DMS153 treated with DMSO at 0.1 percent for 48 hours (cell line): ENCODE measurements around the gene EVX1.

Experiments used
- DNase-seq: peaks from one replicate; lab custom pipeline; 2025; ENCODE audit not compliant: unreplicated experiment; lab: John Stamatoyannopoulos, UW

EVX1 gene

DNA sequence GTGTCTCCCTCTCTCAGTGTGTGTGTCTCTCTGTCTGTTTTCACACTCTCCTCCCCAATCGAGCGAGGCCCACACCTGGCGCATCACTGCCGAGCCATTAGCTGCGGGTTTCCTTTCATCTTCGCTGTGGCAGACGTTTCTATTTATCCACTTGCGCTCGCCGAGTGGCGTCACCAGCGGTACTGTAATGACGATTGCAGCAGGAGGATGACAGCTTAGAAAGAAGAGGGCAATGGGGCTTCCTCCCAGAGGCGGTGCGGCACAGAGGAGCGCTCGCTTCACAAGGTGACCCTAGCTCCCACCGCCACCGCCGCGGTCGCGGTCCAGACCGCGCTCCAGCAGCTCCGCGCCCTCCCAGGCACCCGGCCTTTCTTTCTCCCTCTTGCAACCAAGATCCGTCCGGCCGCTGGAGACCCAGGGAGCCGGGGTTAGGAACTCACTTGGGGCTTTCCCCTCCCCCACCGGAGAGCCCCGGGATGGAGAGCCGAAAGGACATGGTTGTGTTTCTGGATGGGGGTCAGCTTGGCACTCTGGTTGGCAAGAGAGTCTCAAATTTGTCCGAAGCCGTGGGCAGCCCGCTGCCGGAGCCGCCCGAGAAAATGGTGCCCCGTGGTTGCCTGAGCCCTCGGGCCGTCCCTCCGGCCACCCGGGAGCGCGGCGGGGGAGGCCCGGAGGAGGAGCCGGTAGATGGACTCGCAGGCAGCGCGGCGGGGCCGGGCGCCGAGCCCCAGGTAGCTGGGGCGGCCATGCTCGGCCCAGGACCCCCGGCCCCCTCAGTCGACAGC lies at the start of gene EVX1:
EVX1 (plus strand) TSS at position 248 of the 785 bp plus-strand sequence; CDS start at position 477, 229 bp downstream.
- peak; percentile 32 for DNase-seq

DNA sequence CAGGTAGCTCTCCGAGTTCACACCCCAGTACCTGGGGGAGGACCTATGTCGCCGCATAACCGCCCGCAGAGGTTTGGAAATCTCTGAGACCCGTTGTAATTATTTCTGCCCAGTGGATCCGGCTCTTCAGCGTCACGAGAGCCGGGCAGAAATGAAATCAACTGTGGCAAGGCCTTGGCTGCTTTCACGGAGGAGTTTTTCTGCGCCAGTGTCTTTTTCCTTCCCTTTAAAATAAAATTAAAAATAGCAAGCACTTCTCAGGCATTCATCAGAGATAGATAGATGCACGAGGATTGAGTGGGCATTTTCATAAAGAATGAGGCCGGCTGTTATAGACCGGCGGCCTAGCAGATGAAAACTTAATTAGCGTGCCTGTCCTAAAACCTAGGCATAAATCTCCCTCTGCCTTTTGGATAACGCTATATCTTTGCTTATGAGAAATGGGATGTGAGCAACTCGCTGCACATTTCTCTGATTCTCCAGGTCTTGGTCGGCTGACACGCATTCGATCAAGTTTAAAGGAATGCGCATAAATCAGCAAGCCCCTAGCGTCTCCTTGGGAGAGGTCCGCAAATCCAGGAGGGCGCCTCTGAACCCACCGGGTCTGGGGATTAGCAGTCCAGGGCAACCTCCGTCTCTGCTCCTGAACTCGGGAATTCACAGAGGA lies 49.1 kb upstream of the EVX1 start:
- no peak for DNase-seq

DNA sequence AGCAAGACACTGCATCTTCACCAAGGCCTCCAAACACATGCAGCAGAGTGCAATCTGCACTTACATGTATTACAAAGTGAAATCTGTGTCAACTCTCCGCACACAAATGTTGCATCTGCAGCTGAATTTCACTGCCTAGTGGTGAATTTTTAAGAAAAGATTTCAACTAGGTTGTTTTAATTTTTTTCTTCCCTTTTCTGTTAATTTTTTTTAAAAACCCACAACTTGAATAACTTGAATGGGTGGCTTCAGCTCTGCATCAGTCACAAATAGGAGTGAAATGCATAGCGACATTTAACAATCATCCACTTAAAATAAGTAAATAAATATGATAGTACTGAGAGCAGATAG lies 48.6 kb upstream of the EVX1 start:
- DNase-seq = no peak

DNA sequence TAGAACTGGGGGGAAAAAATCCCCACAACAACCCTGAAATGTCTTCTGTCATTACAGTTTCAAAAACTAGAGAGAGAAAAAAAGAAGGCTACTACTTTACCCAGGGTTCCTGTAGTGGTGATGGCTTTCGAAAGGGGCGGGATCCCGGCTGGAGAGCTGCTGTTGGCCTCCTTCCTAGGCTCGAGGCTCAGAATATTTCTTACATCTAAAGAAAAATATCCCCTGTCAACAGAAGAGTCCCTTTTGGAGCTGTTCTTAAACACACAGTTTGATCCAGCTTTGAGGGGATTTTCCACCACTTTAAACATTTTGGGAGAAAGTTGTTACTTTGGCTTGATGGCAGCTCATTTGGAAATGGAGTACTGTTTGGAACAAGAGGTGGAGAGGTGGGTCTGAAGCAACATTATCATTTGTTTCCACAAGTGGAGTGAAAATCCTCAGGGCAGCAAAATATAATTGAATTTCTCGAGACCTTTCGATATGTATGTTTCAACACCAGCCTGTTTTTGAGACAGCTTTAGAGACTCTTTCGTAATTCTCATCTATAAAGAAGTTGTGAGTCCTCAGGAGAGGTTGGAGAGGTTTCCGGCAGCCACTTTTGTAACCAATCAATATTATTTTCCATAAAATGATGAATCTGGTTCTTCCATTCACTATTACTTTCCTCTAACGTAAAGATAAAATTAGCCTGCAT lies 47.8 kb upstream of the EVX1 start:
- DNase-seq = no peak

DNA sequence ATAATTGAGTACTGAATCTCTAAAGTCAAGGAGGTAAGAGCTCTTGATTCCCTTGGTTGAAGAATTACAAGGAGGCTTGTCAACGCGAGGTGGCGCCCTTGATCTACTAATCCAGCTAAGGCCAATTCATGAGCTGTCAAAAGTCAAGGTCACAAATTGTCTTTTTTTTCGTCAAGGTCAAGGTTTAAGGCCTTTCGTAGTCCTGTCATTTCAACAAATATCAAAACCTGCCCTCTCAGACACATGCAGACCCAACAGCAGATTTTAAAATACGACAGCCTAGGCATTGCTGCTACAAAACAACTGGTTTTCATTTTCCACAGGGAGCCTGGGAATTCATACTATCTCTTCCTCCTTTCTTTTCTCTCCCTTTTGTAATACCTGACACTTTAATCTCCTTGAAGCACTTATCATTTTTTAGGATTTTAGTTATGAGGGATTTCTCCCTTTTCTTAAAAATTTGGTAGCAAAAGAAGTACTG lies 46.3 kb upstream of the EVX1 start:
- peak; percentile 88 for DNase-seq

DNA sequence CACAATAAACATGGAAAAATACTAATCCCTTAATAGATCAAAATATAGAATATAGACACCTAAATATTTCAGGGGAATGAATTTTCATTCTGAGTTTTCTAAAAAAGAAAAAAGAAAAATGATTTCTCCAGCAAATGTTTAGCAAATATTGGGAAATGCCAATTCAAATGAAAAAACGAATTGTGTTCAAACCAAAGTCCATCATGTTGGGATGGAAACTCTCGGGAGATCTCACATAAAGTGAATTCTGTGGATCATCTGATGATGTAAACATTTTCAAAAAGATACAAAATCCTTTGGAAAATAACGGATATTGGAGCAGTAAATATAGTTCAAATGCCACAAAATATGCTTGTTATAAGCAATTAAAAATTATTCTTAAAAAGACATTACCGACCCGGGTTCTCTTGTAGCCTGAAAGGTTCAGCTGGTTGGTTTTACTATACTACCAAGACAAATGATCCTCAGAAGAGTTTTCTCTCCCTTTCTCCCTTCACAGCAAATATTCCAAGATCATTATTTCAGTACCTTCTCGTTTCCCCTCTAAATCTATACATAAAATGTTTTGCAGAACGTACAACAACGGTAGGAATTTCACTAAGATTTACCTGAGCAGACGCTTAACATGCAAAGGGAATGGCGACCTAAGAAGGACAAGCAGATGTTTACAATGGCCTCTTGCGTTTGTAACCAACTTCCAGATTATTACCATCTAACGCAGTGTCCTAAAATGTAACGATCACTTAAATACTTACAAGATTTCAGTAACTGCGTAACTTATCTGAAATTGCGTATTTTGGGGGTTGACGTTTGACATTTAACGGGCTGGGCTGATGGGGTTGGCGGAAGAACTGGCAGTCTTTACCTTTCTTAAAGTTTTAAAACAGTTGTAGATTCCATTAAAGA lies 45.2 kb upstream of the EVX1 start:
- DNase-seq = no peak

DNA sequence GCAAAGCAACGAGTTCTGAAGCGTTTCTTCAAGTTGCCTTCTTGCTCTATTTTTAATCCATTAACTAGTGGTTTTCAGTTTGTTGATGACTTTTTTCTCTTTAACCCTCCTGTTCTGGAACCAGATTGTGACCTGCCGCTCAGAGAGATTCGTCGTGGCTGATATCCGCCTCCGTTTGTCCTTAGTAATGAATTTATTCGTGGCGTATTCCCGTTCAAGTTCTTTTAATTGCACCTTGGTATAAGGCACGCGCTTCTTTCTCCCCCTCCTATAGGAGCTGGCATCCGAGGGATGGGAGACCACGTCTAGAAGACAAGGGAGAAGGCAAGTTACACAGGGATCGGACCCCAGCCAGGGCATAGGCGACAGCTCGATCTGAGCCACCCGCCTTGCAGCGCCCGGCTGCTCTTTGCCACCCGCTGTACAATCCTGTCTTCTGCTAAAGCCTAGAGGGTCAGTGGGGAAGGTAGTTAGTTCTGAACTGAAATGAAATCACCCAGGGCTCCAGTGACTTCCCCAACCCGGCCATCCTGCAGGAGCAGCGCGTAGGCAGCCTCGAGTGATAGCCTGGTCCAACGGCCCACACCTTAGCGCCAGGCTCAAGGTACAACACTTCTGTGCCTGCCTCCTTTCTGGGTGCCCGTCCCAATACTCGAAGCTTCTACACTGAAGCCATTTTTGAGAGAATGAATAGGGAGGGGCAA lies 44.3 kb upstream of the EVX1 start:
- DNase-seq = no peak

DNA sequence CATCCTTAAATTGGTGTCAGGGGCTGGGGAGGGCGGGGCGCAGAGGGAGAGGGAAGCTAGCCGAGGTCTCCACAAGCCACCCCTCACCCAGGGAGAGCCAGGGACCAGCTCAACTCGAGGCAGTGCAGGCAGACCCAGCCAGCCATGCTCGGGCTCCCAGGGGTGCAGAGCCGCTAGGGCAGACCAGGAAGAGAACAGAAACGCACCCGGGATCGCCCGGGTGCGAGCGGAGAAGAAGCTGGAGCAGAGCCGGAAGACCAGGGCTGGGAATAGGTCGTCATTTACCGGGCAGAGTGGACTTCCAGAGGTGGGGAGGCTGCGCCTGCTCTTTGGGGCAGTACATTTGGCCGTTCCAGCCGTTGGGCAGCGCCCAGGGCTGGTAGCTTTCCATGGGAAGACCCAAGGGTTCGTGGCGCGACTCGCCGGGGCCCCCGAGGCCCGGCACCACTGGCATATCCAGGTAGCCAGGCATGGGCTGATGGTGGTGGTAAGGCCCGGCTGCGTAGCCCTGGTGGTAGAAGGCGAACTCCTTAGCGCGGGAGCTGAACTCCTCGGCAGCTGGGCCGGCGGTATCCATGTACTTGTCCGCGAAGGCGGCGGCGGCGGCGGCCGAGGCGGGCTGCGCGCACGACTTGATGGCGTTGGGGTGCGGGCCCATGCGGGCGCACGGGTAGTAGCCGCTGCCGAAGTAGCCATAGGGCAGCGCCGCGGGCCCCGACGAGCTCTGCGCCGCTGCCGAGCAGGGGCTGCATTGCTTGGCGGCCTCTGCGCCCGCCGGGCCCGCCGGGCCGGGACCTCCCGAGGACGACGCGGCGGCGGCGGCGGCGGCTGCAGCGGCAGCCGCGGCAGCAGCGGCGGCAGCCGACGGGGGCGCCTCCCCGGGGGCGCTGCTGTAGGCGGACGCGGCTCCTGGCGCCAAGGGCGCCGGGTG lies 43.5 kb upstream of the EVX1 start:
- no peak for DNase-seq

DNA sequence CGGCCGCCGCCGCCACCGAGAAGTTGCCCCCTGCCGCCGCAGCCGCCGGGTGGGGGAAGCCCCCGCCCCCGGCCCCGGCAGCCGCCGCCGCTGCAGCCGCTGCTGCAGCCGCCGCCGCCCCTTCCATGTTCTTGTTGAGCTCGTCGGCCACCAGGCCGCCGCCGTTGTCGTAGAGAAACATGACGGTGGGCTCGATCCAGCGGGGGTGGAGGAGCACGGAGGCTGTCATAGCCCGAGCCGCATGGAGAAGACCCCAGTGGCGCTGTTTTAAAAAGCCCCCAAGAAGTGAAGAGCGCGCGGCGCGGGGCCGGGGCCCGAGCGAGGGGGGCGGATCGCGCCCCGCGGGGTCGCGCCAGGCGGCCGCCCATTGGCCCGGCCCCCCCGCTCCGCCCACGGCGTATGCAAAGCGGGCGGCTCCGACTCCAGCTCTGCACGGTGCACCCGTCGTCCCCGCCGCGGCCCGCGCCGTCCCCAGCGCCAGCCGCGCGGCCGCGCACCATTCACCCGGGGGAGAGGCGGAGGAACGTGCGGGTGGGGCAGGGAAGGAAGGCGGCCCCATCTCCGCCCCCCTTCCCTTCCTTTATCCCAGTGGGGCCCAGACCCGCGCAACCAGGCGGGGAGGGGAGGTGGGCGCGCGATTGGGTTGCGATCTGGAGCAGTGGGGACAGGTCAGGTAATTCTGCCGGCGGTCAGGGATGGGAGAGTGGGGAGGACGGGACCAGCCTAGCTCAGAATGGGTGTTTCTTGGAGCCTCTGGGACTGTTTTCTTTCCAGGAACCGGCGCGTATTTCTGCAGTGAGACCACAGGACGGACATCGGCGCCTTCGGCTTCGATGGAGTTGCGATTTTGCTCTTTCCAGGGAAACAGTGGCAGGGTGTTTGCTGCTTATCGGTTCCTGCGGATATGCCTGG lies 42.5 kb upstream of the EVX1 start, which contains the start of gene HOXA13:
HOXA13 (minus strand) TSS at position 243 of the 912 bp plus-strand sequence; CDS start at position 229, 14 bp downstream.
- DNase-seq = peak; percentile 76

DNA sequence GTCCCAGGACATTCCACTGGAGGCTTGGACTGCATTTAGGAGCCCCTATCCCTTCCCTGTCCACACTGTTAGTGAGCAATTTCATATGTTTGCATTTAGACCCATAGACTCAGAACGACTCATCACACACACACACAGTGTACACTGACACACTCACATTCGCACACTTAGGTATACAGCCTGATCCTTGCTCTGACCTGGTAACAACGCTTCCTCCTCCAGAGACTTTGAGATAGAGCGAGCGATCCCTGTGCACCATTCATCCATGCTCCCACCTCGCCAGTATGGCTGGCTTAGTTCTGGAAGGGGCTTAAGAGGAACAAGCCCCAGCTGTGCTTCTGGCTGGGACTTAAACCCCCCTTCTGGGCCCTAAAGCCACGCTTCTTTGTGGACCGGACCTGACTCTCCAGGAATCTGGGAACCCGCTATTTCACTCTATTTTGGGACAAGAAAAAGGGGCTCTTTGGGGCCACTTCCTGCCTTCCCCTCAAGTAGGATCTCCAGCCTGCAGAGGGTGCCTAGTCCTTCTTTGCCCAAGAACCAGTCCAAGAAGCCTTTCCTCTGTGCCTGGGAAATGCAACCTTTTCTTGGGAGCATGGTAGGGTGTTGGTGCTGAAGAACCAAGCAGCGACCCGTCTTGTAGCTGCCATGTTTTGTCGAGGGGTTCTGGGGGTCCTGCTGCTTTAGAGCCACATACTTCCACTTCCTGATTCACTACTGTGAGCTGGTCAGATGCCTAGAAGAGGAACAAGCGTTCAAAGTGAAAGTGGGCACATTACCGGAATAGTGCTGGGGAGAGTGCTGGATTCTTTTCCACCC lies 41.6 kb upstream of the EVX1 start:
- no peak for DNase-seq

DNA sequence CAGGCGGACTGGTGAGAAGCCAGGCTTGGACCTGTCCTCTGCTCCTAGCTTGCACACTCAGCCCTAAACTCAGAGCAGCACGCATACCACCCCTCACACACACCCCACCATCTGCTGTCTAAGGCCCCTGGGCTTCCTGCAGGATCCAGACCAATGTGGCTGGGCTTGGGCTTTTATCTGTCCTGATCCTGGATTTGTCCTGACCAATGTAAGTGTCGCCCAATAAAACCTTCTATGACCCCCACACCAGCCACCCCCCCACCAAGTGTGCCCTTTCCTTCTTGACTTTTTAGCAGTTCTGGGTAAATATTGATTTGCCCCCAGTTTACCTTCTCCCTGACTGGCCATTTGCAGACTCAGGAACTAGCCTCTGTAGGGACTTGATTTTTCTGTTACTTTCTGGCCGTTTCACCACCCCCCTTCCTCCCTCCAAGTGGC lies 41.0 kb upstream of the EVX1 start:
- no peak for DNase-seq

DNA sequence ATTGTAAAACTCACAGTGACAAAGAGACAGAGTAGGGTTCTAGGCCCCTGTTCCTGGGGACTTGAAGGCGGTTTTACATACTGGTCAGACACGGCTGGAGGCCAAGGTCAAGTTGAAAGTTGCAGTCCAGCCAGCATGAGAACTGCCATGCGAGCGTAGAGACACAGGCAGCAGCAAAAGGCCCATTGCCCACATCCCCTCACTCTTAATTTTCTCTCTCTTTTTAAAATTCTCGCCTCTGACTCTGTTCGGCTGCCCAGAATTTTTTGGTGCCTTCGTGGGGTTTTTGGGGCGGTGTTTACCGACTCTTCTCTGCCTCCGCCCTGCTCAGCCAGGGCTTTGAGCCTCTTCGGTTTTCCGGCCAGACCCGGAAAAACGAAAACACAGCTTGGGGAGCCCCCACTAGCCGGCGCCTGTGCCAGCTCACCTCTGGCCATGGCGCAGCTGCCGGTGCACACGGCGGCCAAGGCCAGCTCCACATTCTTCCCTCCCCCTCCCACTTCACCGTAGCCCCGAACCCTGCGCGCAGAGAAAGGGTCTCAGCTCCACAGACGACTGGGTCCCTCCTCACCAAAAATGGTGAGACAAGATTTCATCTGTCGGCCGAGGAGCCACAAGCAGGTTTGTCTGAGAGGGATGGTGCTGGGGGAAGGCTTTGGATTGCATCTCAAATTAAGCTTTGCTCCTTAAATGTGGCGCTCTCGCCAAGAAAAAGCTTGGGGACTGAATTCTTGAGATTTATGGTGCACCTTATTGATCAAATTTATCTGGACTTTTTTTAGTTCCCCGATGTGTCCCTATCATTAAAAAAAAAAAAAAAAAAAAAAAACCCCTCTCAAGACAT lies 40.4 kb upstream of the EVX1 start:
- no peak for DNase-seq

DNA sequence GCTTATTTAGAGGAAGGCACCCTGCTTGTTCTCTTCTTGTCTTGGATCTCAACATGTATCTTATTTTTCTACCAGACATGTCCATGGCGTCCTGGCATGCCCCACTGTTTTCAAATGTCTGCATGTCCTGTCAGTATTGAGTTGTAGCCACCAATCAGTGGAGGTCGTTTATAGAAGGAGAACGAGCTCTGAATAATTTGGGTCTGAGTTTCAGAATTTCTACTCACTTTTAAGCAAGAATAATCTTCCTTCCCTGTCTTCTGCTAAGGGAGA lies 39.8 kb upstream of the EVX1 start:
- DNase-seq = no peak

DNA sequence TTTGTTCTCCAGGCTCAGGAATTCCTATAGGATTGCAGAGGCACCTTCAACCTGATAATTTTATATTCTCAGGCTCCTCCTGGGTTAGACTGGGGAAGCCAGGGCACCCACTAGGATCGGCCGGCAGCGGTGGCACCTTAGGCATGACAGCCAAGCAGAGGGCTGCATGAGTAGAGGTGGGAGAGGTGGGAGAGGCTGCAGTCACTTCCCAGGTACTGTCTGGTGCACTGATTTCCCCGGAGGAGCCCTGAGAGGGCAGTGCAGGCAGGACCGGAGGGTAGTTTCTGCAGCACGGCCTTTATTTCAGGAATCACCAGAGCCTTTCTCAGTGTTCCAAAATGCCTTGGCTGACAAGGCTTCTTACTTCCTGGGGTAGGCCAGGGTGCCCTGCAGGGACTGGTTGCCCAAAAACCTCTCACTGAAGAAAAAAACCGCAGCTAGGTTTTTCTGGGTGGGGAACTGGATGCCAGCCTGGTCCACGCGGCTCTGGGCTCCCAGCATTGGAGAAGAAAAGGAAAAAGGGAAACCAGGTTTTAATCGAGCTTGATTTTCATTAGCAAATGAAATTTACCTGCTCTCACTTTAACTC lies 39.1 kb upstream of the EVX1 start:
- DNase-seq = no peak

DNA sequence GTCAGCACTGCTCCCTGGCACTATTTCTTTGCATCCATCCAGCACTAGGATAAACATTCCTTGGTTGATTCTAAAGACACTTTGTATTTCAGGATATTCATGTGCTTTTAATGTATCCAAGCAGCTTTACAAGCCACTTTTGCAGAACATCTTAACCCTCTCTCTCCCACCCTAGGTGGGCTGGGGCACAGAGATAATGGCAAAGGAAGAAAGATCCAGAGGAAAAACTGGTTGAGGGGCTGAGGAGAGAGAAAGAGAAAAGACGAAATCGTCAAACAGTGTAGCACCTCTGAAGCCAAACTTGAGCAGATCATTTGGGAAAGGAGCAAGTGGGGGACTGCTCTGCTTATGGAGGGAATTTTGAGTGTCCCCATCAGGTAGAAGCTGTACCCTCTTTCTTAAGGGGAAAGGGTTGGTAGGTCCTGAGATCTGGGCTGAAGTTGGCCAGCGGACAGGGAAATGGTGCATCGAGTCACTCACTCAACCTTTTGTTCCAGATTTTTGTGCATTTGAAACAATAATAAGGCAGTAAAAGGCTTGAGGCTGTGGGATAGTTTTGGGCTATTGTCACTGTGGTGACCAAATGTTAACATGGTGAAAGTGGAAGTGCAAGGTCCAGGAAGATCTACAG lies 38.5 kb upstream of the EVX1 start:
- no peak for DNase-seq

DNA sequence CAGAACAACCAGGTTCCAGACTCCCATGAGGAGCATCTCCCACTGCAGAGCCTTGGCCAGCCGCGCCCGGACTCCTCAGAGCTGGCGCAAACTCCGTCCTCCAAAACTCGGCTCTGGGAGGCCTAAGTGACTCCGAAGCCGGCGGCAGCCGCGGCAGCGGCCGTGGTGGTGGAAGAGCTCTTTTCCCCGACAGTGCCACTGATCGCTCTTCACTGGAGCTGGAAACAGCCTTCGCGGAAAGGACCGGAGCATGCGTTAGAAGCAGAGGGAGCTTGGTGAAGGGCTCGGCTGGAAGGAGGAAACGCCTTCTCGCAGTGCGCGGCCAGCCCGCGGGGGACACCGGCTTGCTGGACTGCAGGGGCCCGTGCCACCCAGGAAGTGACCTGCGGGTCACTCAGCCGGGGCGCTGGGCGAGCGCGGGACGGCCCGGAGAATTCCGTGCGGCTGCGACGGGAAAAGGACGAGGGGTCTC lies 37.7 kb upstream of the EVX1 start:
- no peak for DNase-seq
